Subcutaneous adipose tissue (tissue), 4 donors: ENCODE measurements around the gene RIPOR3. TPM values are rescaled to one million over a fixed set of nuclear protein-coding genes. Genes with fewer than 3 reads are reported as not detected.

Experiments
- CTCF ChIP-seq: fragments of 450-650 bp; IDR thresholded peaks from one replicate; pipeline ENCODE4 v1.5.1; 2016; ENCODE audit warnings: low read depth, mild to moderate bottlenecking, control low read depth, antibody characterized with exemption, moderate library complexity
- total RNA-seq, 4 donors: library from RNA; depleted of rRNA; stranded (reverse); fragments of >200 nt; gene quantifications; one replicate each; pipeline ENCODE4 v1.1.0, GENCODE V29; 2016

The RIPOR3 gene
- total RNA-seq, 4 donors from 2014 or later: 8.8 to 63.0 (median 37.3) TPM

GRCh38 chr20:50672400-50673145 lies 18.8 kb downstream of the RIPOR3 start:
- no peak for TF ChIP-seq CTCF

GRCh38 chr20:50671626-50672025 lies 19.7 kb downstream of the RIPOR3 start:
- no peak for TF ChIP-seq CTCF

- TF ChIP-seq CTCF: no peak
Measured at GRCh38 chr20:50670126-50670862, 21.0 kb downstream of the RIPOR3 start.

GRCh38 chr20:50668798-50669197 lies 22.5 kb downstream of the RIPOR3 start:
- no peak for TF ChIP-seq CTCF

GRCh38 chr20:50668326-50668725 lies 23.0 kb downstream of the RIPOR3 start:
- no peak for TF ChIP-seq CTCF

GRCh38 chr20:50666709-50667298 lies 24.5 kb downstream of the RIPOR3 start:
- TF ChIP-seq CTCF: no peak

GRCh38 chr20:50664254-50664653 lies 27.1 kb downstream of the RIPOR3 start:
- no peak for TF ChIP-seq CTCF
